K562 (cell line): ENCODE measurements around the gene TCHP. TPM values are rescaled to one million over a fixed set of nuclear protein-coding genes. Genes with fewer than 3 reads are reported as not detected.

Experiments used
- ATAC-seq: fragments of 200-7000 bp; cut with Tn5 transposase; 3 replicates; pipeline ENCODE4 v1.9.1; 2020; ENCODE audit warnings: moderate library complexity
- BruUV-seq: library from RNA; stranded (reverse); fragments of 400-500 nt; replicated peaks from 2 replicates; lab custom pipeline; 2021; lab: Mats Ljungman, UMichigan
- CTCF ChIA-PET: fragments of 300-600 bp; formaldehyde crosslinking; extraction: SDS; loops from one replicate; lab custom pipeline; 2021; ENCODE audit warnings: low intra/inter-chr PET ratio; lab: Yijun Ruan, JAX
- POLR2A ChIA-PET: fragments of 300-600, 350-650 bp; sonication (Branson Sonifier 250); formaldehyde crosslinking; extraction: SDS; loops from one replicate; lab custom pipeline; 2021; ENCODE audit warnings: antibody characterized with exemption, inconsistent platforms; lab: Yijun Ruan, JAX
- DNase-seq, 4 experiments: peaks; one replicate each; pipeline versions ENCODE4 v3.0.0 to v3.0.0-alpha.2; 2011 to 2018; ENCODE audit warnings: low spot score in 3 of 4, mixed read lengths in 3 of 4; ENCODE audit errors: extremely low read depth in 1 of 4
- FAIRE-seq: peaks from 2 replicates; lab custom pipeline; 2011; peaks lifted over from hg19 to GRCh38; lab: Jason Lieb, UNC
- H2AFZ ChIP-seq: 2 replicates; pipeline ENCODE4 v1.6.0; 2011; ENCODE audit warnings: low read depth, low read length, control low read depth, inconsistent platforms
- H3K27ac ChIP-seq: fragments of 200-600 bp; 3 replicates; pipeline ENCODE4 v1.8.0; 2011; ENCODE audit warnings: low read depth, mild to moderate bottlenecking, control low read depth, inconsistent platforms, low read length, moderate library complexity, mixed read lengths; ENCODE audit errors: extremely low read depth
- H3K27me3 ChIP-seq, 2 experiments: fragments of 300-600 bp in 1 of 2; 2 replicates in 1 of 2; 3 replicates in 1 of 2; pipeline versions ENCODE4 v1.6.0 to v1.8.0; 2011; ENCODE audit warnings: inconsistent platforms in 2 of 2, low read length in 2 of 2, mild to moderate bottlenecking in 1 of 2, mixed read lengths in 1 of 2, moderate library complexity in 1 of 2; ENCODE audit not compliant: control insufficient read depth in 2 of 2, insufficient read depth in 2 of 2
- H3K36me3 ChIP-seq: fragments of 300-600 bp; 3 replicates; pipeline ENCODE4 v1.8.0; 2011; ENCODE audit warnings: mild to moderate bottlenecking, low read length, inconsistent platforms; ENCODE audit not compliant: control insufficient read depth, insufficient read depth
- H3K4me1 ChIP-seq, 2 experiments: fragments of 200-600 bp in 1 of 2; replicated peaks in 1 of 2; 2 replicates in 1 of 2; 3 replicates in 1 of 2; pipeline versions ENCODE4 v1.5.1 to v1.8.0; 2011; ENCODE audit warnings: inconsistent platforms in 2 of 2, low read length in 2 of 2, mild to moderate bottlenecking in 1 of 2, mixed read lengths in 1 of 2, moderate library complexity in 1 of 2; ENCODE audit not compliant: control insufficient read depth in 2 of 2, insufficient read depth in 2 of 2
- H3K4me2 ChIP-seq: 2 replicates; pipeline ENCODE4 v1.6.1; 2011; ENCODE audit warnings: low read length, control low read depth, inconsistent platforms, mixed read lengths; ENCODE audit not compliant: insufficient read depth
- H3K4me3 ChIP-seq: fragments of 200-600 bp; sonication (generic), shearing (Covaris generic); 2 replicates; pipeline ENCODE4 v1.5.1; 2016; ENCODE audit warnings: control low read depth, inconsistent platforms
- H3K79me2 ChIP-seq: fragments of 200-600 bp; 3 replicates; pipeline ENCODE4 v1.8.0; 2011; ENCODE audit warnings: low read length, inconsistent platforms; ENCODE audit not compliant: control insufficient read depth, insufficient read depth
- H3K9ac ChIP-seq, 2 experiments: 2 replicates each; pipeline versions ENCODE4 v1.6.0 to v1.6.1; 2011; ENCODE audit warnings: low read depth in 2 of 2, low read length in 2 of 2, control low read depth in 1 of 2, inconsistent platforms in 1 of 2, mild to moderate bottlenecking in 1 of 2, mixed read lengths in 1 of 2; ENCODE audit not compliant: insufficient read depth in 1 of 2
- H3K9me1 ChIP-seq: one replicate; pipeline ENCODE4 v1.6.0; 2011; ENCODE audit warnings: inconsistent platforms, mild to moderate bottlenecking, low read length, moderate library complexity; ENCODE audit not compliant: control insufficient read depth, insufficient read depth
- H3K9me3 ChIP-seq: replicated peaks from 2 replicates; pipeline ENCODE4 v1.5.1; 2011; ENCODE audit warnings: low read depth, low read length, inconsistent platforms; ENCODE audit not compliant: control insufficient read depth, insufficient read depth
- H4K20me1 ChIP-seq: replicated peaks from 2 replicates; pipeline ENCODE4 v1.6.1; 2011; ENCODE audit warnings: low read length, inconsistent platforms, mixed read lengths; ENCODE audit not compliant: control insufficient read depth, insufficient read depth
- ARID3A ChIP-seq: IDR thresholded peaks from 2 replicates; pipeline ENCODE4 v1.6.1; 2012; ENCODE audit warnings: low read depth, low read length, improper control_type of control experiment, borderline replicate concordance
- CREBBP ChIP-seq: IDR thresholded peaks from one replicate; pipeline ENCODE4 v1.6.1; 2012; ENCODE audit warnings: low read depth, mild to moderate bottlenecking, control low read depth, inconsistent platforms, low read length
- ETS2 ChIP-seq: IDR thresholded peaks from 2 replicates; pipeline ENCODE4 v1.6.1; 2016; ENCODE audit warnings: borderline replicate concordance, missing genetic modification characterization, mild to moderate bottlenecking, moderate library complexity, missing compliant biosample characterization; ENCODE audit not compliant: poor library complexity, severe bottlenecking
- POLR3A ChIP-seq: IDR thresholded peaks from 2 replicates; pipeline ENCODE4 v1.6.1; 2011; ENCODE audit warnings: borderline replicate concordance, mild to moderate bottlenecking, moderate library complexity; ENCODE audit not compliant: insufficient read length, insufficient read depth; ENCODE audit errors: extremely low read depth
- ZNF407 ChIP-seq: fragments of 450-650 bp; IDR thresholded peaks from 2 replicates; pipeline ENCODE4 v1.6.1; 2016; ENCODE audit warnings: low read depth
- ZNF561 ChIP-seq: fragments of 450-650 bp; formaldehyde crosslinking; conservative IDR thresholded peaks from 2 replicates; pipeline ENCODE4 v1.4.0; 2020; ENCODE audit warnings: mild to moderate bottlenecking, moderate library complexity
- WGBS: fragments of 100-300 bp; shearing (Covaris generic); methylation state at CpG from one replicate; pipeline ENCODE4 v1.1.6; 2016; ENCODE audit warnings: low coverage, mixed read lengths; ENCODE audit not compliant: insufficient coverage; ENCODE audit errors: missing lambda C conversion rate; 5-methylcytosine and 5-hydroxymethylcytosine counted together
- in situ Hi-C: fragments of 300-500 bp; cut with MboI; formaldehyde crosslinking; loops from 4 replicates; pipeline ENCODE4 v1.15.0; 2018; ENCODE audit warnings: inconsistent platforms, mixed read lengths
- intact Hi-C: fragments of 100-400 bp; cut with micrococcal nuclease; formaldehyde crosslinking; loops from 2 replicates; pipeline ENCODE4 v1.14.2; 2022
- polyA plus RNA-seq, 8 experiments: library from polyadenylated mRNA; depleted of rRNA in 4 of 8; stranded (reverse) in 5 of 8; unstranded in 3 of 8; fragments of >200 nt; fragmentation: Nextera tagmentation in 2 of 8; fragmentation: Illumina TruSeq in 1 of 8; extraction: Ambion mirVana in 2 of 8; extraction: Trizol in 1 of 8; gene quantifications; 2 replicates each; pipeline versions ENCODE4 v1.2.1 to v1.2.3, GENCODE V29; 2011 to 2014; ENCODE audit warnings: inconsistent platforms in 1 of 8, missing spikeins in 1 of 8
- total RNA-seq, 7 experiments: library from RNA; depleted of rRNA in 6 of 7; stranded (reverse); fragments of >200 nt in 6 of 7; fragmentation: Illumina TruSeq in 2 of 7; extraction: Trizol in 2 of 7; gene quantifications; 2 replicates each; pipeline versions ENCODE4 v1.2.1 to v1.2.3, GENCODE V29; 2011 to 2021; ENCODE audit warnings: low replicate concordance in 1 of 7

TCHP gene
- total and polyA plus RNA-seq, 9 of the 15 experiments (the other 6 are each of a cell fraction or from before 2014, with no cell fraction given) = 3.4 to 30.4 (median 19.7) TPM

GRCh38 chr12:109877504-109878246, 22.4 kb upstream of the TCHP start:
- in situ Hi-C loops (no loop called here), intact Hi-C loops (loop anchor here (5.0 kb wide), 1 partner anchor 70 kb away; no protein-coding TSS in a partner anchor)
- FAIRE-seq = no peak
- WGBS = 13% methylated on average over 10 of the region's 10 CpGs
- DNase-seq = no peak
- CTCF ChIA-PET = no interaction called here
- Histone ChIP-seq H3K27me3 (peaks cover 27 to 41% of the 10 kb centered on the region in 2 experiments), H4K20me1 (no peaks in the 10 kb centered on the region; the same call in 1 of the 2 replicates), H3K9me1 (no peaks in the 10 kb centered on the region), H3K4me1 (peaks cover 5 to 18% of the 10 kb centered on the region in 2 experiments; a peak in 4 of 5 replicates), H3K4me3 (no peak overlapping the region), H3K9ac (no peak overlapping the region), H3K9me3 (no peaks in the 10 kb centered on the region), H3K36me3 (no peaks in the 10 kb centered on the region), H3K4me2 (no peak overlapping the region), H3K79me2 (no peaks in the 10 kb centered on the region), H2AFZ (no peak overlapping the region), H3K27ac (no peak overlapping the region)
- TF ChIP-seq ARID3A (no peak), ZNF407 (no peak), ZNF561 (CRISPR knock-in tag) (no peak), ETS2 (no peak), CREBBP (no peak), POLR3A (no peak)
- no peak for ATAC-seq
- POLR2A ChIA-PET = interaction anchor here (1.0 to 1.4 kb wide), 4 partner anchors 12 to 591 kb away, joined by 3 to 4 read pairs (median 4); partner anchors contain the start of genes FAM216A and GPN3
- BruUV-seq = no TSS peak
